ENCODE results near the gene EMC6.

Gene EMC6

DNA sequence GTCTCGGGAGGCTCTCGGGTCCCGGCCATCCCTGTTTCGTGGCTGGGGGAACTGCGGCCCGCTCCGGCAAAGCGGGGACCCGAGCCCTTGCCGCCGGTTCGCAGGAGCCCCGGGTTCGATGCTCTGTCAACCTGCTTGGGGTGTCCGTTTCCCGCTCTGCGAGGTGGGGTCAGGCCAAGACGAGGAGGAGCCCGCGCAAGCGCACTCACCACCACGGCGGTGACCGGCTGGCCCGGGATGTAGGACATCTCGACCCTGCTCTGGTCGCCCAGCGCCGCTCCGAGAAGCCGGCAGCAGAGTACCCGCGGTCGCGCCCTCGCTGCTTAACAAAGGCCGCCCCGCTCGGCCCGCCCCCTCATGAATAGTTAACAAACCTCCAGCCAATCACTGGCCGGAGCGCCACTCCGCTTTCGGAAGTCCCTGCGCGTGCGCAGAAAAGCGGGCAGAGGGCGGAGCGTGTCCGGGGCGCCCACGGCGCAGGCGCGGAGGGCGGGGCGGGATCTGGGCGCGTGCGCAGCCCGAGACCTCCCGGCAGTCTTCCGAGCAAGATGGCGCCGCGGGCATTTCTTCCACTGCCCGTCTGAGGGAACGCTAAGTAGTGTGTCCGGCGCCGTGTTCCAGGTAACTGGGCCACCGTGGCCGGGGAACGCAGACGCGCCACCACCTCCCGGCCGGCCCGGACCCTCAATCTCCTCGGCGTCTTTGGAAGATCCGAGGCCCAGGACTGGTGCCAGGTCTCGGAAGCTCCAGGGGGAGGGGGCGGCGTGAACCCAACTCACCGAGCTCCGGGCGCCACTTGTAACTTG is at the start of gene EMC6, which contains the start of gene TAX1BP3:
TSS of gene EMC6 (plus strand) at position 534 of the 806 bp plus-strand sequence. CDS start 335 bp downstream, outside the sequence.
TSS of gene TAX1BP3 (minus strand) at position 300 of the 806 bp plus-strand sequence. CDS start at position 248, 52 bp downstream.
- DNase-seq: peak; percentile 98

DNA sequence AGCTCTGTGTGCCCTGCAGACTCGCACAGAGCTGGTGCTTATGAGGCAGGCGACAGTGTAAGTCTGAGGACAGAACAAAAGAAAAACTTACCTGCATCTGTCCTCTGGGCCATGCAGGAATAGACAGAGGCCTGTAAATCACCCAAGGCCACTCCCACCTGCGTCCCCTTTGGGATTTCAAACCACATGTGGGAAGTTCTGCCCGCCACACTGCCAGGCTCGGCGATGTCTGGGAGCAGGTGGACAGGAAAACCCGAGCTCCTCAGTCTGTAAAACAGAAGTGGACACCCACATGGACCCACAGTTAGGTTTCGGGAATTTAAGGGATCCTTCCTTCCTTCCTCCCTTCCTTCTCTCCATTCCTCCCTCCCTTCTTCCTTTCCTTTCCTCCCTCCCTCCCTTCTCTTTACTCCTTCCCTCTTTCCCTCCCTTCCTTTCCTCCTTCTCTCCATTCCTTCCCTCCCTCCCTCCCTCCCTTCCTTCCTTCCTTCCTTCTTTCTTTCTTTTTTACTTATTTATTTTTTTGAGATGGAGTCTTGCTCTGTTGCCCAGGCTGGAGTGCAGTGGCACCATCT is 47.4 kb upstream of the EMC6 start:
- no peak for DNase-seq

DNA sequence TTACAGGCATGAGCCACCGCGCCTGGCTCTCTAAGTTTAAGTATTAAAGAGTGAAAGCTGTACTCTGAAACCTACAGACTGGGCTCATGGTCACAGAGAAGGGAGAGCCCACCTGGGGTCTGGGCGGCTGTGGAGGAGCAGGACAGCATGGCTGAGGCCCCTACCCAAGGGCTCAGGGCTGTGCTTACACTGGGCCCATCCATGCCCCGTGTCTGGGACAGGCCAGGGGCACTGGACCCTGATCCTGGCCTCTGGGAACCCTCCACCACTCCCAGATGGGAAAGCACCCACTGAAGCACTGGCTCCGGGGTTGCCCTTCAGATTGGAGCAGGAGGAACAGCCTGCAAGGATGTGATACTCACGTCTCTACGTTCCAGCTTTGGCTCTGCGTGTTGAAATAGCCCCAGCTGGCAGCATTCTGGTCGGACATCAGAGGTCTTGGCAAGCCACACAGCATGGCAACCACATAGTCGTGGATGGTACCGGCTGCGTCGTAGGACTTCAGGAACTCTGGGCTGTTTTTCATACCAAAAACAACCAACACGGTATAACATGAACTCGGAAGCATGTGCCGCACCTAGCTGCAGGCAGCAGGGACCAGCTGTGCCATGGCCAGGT is 45.5 kb upstream of the EMC6 start:
- no peak for DNase-seq

DNA sequence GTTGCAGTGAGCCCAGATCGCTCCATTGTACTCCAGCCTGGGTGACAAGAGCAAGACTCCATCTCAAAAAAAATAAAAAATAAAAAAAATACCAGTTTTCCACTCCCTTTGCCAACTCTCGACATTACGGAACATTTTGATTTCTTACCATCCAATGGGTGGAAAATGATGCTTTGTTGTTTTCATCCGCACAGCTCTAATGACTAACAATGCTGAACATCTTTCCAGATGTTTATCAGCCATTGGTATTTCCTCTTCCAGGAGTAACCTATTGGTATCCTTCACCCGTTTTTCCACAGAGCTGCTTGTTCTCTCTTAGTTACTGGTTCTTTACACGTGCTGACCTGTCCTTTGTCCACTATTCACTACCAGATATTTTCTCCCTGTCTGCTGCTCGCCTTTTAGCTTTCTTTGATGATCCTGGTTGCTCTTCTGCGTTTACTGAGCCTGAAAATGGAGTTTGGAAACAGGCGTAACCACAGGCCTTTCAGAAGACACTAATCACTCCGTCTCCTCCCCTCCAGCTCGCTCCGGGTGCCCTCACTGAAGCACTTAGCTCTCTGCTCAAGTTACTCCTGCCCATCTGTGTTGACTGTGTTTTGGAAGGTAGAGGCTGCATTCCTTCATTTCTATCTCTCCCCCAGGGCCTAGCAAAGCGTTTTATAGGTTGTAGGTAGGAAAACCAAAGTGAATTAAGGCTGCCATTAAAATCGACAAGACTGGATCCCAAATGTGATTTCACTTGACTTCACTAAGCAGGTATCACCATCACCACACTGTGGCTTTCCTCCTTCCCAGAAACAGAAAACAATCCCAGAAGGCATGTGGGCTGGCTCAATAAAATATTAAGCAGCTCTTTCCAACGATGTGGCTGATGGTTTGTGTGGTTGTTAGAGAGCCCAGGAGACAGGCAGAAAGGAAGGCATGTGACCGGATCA is 41.5 kb upstream of the EMC6 start:
- DNase-seq: no peak

DNA sequence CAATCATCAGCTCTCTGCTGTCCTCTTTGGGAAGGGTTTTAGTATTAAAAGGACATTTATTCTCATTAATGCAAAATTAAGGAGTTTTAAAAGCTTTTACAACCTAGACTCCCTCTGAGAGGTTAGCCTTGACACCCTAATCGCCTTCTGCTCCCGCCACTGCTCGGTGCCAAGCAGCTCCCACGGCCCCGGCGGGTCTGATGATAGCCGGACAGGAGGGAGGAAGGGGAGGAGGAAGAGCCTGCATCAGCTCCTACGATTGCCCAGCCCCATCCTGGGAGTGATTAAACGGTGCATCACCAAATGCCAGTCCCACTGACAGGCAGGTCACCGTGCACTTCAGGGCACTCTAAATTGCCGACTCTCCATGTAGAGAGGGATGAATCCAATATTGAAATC is 40.8 kb upstream of the EMC6 start:
- no peak for DNase-seq

DNA sequence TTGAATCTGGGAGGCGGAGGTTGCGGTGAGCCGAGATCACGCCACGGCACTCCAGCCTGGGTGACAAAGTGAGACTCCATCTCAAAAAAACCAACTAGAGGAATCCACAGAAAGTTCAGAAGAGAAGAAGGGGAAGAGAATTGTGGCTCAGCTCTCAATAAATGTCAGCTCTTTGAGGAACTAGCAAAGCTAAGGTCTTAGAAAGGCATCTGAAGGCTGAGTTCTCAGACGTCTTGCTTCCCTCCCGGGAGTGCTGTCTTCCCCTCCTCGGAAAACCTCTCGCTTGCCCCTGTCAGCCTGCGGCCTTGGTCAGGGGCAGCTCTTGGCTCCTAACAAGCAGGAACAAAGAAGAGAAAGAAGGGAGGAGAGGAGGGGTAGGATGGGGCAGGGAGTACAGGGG is 37.8 kb upstream of the EMC6 start:
- DNase-seq: no peak

DNA sequence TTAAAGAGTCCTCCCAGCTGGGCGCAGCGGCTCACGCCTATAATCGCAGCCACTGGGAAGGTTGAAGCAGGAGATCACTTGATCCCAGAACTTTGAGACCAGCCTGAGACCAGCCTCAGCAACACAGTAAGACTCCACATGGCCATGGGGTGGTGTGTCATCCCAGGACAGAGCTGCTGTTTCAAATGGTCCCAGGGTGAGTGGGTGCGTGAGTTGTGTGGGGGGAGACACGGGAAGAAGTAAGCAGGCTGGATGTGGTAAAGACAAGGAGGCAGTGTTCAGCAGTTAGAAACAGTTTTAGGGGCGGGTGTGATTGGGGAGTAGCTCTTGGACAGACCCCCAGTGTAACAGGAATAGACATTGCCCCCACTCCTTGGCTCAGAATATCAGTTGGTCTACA is 36.3 kb upstream of the EMC6 start:
- no peak for DNase-seq

DNA sequence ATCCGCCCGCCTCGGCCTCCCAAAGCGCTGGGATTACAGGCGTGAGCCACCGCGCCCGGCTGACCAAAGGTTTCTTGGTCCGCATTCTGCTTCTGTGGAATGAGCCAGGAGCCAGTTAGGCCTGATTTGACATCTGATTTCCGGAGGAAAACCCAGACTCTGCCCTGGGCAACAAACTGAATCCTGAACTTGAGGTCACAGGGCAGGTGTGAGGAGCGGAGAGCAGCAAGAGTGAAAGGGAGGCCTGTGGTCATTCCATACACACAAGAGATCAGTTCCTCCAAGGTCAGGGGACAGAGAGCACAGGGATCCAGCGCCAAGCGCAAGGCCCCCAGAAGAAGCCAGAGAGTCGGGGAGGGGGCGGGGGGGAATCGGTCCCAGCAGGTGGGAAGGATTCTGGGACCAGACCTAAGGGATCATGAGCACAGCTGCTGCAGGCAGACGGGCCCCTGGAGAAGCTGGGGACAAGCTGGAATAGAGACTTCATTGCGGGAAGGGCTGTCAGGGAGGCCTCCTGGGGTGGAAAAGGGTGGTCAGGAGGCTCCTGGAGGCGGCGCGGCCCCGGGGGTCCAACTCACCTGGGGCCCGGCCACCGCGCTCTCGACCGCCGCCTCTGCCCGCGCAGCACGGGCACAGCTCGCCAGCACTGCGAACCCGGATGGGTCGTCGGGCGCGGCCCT is 33.0 kb upstream of the EMC6 start:
- no peak for DNase-seq

DNA sequence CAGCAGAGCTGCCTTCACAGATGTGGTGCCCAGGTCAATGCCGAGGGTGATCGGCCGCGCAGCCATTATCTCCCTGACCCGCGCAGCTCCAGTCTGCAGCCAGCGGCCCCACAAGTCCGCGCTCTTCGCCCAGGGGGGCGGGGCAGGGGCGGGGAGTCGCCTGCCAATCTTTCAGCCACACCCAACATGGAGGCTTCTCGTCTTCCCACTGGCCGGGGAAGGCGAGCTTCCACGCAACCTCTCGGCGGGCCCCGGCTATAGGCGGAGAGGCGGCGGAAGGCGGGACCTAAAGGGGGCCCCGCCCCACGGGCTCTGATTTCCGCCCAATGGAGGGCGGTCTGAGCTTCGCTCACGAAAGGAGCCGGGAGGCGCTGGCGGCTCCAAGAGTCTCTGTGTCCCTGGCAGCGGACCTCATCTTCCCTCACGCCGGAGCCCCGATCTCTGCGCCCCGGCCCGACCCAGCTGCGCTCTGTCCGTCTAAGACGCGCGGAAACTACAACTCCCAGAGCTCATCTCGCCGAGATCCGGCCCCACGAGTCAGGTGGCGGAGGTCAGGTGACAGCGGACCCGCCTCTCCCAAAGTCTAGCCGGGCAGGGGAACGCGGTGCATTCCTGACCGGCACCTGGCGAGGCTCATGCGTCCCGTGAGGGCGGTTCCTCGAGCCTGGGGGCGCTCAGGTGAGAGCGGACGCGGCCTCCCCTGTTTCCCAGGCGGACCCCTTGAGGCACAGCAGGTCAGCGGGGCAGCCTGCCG is 32.3 kb upstream of the EMC6 start, which contains the start of the genes CTNS and SHPK:
TSS of gene CTNS (plus strand) at position 607 of the 754 bp plus-strand sequence. CDS start 3,447 bp downstream, outside the sequence.
TSS of gene SHPK (minus strand) at position 97 of the 754 bp plus-strand sequence. CDS start at position 66, 31 bp downstream.
- peak; percentile 96 for DNase-seq

DNA sequence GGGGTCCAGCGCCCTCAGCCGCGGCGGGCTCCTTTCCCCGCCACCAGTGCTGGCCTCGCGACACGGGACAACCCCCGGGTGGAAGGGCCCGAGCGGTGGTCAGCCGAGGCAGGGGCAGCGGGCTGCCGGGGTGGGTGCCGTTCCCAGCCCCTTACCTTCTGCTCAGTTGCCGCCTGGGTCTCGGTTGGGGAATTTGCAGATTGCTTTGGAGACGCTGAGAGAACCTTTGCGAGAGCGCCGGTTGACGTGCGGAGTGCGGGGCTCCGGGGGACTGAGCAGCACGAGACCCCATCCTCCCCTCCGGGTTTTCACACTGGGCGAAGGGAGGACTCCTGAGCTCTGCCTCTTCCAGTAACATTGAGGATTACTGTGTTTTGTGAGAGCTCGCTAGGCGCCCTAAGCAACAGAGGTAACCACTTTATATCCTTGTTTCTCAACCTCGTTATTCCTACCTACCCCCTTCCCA is 31.7 kb upstream of the EMC6 start:
- DNase-seq: no peak

DNA sequence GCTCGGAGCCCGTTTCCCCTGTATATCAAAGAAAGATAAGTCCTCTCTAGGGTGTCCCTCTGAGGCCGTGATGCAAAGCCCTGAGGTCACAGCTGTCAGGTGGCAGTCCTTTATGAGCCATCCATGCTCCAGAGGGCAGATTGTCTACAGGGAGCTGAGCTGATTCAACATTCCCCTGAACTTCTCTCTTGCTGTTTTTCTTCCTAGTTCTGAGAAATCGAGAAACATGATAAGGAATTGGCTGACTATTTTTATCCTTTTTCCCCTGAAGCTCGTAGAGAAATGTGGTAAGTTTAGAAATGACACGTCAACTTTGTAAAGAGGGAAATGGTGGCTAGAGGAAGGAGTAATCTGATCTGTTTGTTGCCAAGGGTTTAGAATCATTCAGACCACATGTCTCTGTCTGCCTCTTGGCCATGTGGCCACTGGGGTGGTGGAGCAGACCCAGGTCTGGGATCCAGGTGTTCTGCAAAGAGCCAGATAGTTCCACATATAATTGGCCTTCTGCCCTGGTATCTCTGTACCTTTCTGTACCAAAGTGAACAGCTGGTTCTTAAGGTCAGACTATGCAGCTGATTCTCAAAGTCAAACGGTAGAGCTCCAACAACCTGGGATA is 28.5 kb upstream of the EMC6 start:
- DNase-seq: peak; percentile 43

DNA sequence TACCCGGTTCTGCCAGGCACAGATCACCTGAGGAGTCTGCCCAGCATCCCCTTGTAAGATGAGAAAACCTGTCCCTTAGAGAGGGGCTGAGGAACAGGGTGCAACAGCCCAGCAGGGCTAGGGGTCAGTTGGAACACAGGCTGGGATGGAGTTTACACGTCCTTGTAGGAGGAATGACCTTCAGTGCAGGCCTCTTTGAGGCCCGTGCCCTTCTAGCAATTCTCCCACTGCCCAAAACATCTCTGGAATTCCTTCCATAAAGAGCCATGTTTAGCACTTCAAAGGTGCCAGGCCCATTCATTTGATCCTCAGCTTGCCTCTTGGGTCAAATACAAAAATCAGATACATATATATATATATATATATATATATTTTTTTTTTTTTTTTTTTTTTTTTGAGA is 27.6 kb upstream of the EMC6 start:
- DNase-seq: no peak

DNA sequence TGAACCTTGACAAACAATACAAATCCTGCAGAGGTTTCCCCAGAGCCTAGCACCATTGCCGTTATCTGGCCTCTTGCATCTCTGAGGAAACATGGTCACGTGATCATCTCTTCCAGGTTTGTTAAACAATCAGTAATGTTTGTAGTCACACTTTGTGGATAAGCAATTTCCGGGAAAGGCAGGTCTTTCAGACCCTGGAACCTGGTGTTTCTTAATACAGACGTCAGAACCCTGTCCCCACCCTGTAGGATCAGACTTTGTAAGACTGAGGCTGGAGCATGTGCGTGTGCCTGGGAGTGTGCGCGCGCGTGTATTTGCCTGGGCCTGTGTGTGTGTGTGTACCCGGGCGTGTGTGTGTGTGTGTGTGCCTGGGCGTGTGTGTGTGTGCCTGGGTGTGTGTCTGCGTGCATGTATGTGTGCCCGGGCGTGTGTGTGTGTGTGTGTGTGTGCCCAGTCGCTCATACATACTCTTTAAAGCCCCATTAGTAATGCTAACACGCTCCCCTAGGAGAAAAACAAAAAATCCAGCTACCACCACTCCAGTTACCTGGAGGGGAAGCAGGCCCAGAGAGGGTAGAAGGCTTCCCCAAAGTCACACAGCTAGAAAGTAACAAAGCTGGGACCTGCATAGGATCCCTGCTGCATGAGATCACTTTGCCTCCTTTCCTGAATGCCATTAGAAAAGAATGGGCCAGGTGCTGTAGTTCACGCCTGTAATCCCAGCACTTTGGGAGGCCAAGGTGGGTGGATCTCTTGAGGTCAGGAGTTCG is 26.7 kb upstream of the EMC6 start:
- no peak for DNase-seq

DNA sequence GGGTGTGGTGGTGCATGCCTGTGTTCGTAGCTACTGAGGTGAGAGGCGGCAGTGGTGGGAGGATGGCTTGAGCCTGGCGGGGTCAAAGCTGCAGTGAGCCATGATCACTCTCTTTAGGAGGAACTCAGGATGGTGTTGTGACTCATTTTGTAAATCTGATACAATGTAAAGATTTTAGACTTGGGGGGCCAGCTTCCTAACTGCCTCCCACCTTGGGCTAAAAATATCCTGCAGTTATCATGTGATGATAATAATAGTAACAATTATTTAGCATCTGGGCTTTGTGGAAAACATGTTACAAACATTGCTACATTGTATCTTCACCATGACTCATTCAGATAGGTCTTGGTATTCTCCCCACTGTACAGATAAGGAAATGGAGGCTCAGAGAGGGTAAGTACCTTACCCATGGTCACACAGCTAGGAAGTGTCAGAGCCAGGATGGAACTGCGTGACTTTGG is 24.7 kb upstream of the EMC6 start:
- no peak for DNase-seq

DNA sequence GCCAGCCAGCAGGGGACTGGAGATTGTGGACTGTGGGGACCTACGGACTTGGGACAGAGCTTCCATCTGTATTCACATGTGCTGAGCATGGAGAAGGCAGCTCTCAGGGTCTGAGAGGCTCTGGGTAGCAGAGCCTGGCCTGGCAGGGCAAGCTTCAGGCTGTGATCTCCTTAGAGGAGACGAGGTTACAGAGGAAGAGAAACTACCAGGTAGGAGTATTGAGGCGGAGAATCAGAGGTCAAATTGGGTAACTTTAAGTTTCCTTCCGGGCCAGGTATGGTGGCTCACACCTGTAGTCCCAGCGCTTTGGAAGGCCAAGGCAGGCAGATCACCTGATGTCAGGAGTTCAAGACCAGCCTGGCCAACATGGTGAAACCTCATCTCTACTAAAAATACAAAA is 23.3 kb upstream of the EMC6 start:
- no peak for DNase-seq

DNA sequence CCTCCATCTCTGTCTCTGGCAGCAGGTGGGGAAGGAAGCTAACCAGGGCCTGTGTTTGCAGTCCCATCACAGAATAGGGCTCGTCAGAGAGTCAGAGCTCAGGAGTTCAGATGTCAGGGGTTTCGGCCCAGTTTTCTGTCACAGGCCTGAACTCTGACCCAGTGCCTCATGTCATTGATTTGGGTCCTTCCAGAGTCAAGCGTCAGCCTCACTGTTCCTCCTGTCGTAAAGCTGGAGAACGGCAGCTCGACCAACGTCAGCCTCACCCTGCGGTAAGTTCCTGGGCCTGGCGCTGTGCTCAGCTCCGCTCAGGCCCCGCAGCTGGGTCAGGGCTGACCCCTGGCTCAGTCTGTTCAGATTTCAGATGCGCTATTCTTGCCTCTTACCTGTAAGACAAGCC is 21.4 kb upstream of the EMC6 start:
- no peak for DNase-seq

DNA sequence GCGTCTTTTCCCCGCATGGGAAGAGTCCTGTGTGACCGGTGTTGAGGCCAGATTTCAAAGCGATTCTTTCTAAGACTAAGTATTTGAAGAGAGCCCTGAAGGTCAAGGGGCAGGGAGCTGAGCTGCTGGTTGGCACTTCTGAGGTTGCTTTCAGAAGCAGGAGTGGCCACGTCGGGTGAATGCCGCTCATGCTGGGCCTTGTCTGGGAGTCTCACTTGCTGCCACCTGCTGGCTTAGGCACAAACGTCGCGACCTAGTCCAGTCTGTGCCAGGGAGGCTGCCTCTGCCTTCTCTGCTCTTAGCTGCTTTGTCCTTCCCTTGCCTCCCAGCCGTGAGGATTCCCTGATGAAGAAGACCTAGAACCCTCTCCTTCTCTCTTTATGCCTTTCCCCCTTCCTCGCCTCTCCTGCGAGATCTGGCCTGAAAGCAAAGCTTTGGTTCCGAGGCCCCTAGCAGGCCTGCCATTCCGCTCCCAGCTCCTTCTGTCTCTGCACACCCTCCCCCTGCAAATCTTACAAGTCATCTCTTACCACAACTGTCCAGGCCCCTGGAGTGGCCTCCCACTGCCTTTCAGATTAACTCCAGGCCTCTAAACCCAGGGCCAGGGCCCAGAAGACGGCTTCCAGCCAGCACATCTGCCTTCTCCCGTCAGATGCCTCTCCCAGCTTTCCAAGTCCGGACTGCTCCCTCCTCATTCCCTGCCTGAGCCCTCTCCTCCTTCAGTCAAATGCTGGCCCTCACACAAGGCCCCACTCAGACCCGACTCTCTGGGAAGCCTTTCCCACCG is 20.6 kb upstream of the EMC6 start:
- peak; percentile 60 for DNase-seq

DNA sequence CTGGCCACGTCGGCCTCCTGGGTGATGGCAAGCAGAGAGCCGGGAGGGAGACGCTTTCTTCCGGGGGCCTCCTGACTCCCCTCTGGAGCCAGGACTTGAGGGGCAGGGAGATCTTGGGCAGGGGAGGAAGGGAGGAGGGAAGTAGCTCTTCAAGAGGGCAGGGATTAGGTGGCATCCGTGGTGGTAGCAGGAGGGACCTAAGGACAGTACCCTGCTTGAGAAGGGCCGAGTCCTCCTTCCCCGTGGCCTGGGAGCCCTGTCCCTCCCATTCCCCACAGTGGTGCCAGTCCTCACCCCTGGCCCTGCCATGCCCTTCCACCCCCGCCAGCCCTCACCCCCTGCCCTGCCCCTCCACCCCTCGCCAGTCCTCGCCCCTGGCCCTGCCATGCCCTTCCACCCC is 12.8 kb upstream of the EMC6 start:
- DNase-seq: no peak

DNA sequence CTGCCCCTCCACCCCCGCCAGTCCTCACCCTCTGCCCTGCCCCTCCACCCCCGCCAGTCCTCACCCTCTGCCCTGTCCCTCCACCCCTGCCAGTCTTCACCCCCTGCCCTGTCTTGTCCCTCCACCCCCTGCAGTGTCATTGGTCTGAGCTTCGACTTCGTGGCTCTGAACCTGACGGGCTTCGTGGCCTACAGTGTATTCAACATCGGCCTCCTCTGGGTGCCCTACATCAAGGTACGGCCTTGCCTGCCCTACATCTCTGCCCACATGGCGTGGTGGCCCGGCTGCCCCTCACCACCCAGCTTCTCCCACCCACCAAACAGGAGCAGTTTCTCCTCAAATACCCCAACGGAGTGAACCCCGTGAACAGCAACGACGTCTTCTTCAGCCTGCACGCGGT is 12.3 kb upstream of the EMC6 start:
- no peak for DNase-seq

All from fibroblast of upper back skin (primary cell).